NCI-H1436 (cell line): Measurements from ENCODE around the gene TCEAL1.
"Not testable (repeated sequence)": the region's sequence is repeated elsewhere in the genome, so short reads cannot be mapped to it uniquely, and the experiment has no call there.

Source experiments
- DNase-seq: peaks from one replicate; lab custom pipeline; 2025; lab: John Stamatoyannopoulos, UW

TCEAL1 gene

GRCh38 chrX:103635436-103635835, 6.7 kb downstream of the TCEAL1 start:
- DNase-seq = no peak

- no peak for DNase-seq
Measured at GRCh38 chrX:103637604-103638338, 9.0 kb downstream of the TCEAL1 start.

DNA sequence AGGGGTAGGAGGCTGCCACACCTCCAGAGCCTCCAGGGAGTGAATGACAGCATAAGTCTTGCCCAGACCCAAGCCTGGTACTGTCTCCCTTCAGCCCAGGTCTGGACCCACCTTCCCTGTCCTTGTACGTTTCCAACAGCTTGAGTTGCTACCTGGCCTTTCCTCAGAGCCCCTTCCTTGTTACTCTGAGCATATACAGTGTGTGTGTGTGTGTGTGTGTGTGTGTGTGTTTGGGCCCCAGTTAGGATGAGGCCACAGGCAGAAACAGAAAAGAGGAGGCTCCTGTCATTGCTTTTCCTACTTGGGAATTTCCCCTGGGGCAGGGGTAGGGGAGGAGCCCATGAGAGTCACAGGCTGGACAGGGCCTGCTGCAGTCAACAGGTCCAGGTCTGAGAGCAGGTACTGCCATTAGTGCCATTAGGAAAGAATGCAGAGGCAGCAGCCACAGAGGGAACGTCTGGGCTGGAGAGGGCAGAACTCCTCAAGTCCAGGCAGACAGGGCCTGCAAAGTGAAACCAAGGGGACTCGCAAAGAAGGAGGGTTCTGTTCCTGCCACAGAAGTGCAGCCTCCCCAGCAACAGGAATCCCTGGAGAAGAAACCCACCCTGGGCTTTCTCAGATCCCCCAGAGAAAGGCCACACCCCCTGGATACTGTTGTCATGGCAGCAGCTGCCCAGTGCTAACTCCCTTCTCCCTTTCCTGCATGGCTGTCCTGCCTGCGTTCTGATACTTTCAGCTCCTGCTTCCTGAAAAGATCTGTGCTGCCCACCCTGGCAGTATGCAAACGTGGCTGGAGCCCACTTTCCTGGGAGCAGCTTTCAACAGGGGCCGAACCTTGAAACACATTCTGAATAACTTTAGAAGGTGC, 9.9 kb downstream of the TCEAL1 start:
- DNase-seq = peak; percentile 38

GRCh38 chrX:103640401-103641155, 11.8 kb downstream of the TCEAL1 start:
- no peak for DNase-seq

GRCh38 chrX:103644125-103644524, 15.3 kb downstream of the TCEAL1 start:
- no peak for DNase-seq

GRCh38 chrX:103647630-103648029, 18.9 kb downstream of the TCEAL1 start:
- no peak for DNase-seq

GRCh38 chrX:103651151-103651773, 22.5 kb downstream of the TCEAL1 start:
- no peak for DNase-seq

- not testable (repeated sequence) for DNase-seq
Measured at GRCh38 chrX:103655230-103656000, 26.6 kb downstream of the TCEAL1 start.

GRCh38 chrX:103656617-103657016, 27.8 kb downstream of the TCEAL1 start:
- DNase-seq = no peak

DNA sequence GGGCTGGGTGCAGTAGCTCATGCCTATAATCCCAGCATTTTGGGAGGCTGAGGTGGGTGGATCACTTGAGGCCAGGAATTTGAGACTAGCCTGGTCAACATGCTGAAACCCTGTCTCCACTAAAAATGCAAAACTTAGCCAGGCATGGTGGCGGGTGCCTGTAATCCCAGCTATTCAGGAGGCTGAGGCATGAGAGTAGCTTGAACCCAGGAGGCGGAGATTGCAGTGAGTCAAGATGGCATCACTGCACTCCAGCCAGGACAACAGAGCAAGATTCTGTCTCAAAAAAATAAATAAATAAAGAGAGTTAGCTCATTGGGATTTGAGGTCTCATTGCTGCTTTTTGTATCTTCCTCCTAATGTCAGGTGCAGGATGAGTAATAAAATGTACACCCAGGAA, 28.3 kb downstream of the TCEAL1 start:
- not testable (repeated sequence) for DNase-seq

- DNase-seq = no peak
Measured at GRCh38 chrX:103658681-103659433, 30.1 kb downstream of the TCEAL1 start.

GRCh38 chrX:103659460-103659859, 30.7 kb downstream of the TCEAL1 start:
- DNase-seq = not testable (repeated sequence)

DNA sequence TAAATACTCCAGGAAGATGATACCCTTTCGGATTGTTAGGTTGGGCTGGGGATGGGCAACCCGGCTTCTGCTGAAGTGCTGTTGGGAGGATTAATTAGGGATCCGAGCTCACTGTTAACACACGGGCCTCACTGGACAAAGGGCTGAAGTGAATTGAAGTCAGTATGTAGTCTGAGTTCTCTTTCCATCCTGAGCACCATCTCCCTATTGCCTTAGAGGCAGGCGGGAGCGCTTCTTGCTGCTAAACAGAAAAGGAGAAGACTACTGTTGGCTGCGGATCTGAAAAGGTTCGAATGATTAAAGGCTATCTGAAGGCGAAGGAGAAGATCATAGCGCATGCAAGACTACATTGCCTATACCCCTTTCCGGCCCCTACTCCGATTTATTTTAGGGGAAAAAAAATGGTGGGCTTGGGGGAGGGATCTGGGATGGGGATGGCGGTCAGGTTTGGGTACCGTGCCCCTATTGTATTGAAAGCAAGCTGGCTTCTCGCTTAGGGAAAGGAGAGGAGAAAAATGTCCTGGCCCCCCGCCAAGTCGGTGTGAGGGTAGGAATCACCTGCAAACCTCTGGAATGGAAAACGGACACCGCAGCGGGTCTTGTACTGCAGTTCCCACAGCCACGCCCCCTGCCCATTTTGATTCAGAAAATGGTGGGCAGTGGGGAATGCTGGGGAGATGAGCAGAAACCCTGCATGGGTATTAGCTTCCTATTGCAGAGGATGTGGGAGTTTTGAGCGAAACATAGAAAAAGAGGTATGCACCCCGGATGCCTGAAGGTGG, 35.4 kb downstream of the TCEAL1 start:
- no peak for DNase-seq

GRCh38 chrX:103666202-103667107, 37.7 kb downstream of the TCEAL1 start:
- DNase-seq = no peak

GRCh38 chrX:103669745-103670144, 41.0 kb downstream of the TCEAL1 start:
- no peak for DNase-seq

DNA sequence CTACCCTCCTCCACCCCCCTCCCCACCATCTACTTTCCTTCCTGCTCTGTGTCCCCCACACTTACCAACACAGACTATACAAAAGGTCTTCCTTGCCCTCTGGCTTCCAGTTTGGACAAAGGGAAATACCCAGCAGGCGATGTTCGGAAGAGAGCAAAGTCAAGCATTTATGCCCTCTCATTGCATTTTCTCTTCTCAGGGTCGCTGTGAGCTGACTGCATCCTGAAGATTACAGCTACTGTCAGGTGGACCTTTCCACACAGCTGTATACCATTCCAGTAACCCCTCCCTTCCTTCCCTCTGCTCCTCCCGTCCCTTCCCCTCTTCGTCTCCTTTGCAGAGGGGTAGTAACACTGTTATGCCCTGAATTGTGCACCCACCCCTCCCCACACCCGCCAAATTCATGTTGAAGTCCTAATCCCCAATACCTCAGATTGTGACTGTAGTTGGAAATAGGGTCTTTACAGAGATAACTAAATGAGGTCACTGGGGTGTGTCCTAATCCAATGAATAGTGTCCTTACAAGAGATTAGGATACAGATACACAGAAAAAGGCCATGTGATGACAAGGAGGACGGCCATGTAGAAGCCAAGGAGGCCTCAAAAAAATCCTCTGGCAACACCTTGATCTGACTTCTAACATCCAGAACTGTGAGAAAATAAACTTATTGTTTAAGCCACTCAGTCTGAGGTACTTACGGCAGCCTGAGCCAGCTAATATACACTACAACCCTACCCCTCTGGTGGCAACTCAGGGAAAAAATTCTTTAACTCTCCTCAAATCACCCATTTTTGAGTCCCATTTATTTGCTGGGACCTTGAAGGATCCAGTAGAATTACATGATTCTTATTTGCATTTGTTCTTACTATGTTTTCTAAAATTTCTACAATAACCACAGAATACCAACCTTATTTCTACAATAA, 46.0 kb downstream of the TCEAL1 start:
- DNase-seq = no peak

DNA sequence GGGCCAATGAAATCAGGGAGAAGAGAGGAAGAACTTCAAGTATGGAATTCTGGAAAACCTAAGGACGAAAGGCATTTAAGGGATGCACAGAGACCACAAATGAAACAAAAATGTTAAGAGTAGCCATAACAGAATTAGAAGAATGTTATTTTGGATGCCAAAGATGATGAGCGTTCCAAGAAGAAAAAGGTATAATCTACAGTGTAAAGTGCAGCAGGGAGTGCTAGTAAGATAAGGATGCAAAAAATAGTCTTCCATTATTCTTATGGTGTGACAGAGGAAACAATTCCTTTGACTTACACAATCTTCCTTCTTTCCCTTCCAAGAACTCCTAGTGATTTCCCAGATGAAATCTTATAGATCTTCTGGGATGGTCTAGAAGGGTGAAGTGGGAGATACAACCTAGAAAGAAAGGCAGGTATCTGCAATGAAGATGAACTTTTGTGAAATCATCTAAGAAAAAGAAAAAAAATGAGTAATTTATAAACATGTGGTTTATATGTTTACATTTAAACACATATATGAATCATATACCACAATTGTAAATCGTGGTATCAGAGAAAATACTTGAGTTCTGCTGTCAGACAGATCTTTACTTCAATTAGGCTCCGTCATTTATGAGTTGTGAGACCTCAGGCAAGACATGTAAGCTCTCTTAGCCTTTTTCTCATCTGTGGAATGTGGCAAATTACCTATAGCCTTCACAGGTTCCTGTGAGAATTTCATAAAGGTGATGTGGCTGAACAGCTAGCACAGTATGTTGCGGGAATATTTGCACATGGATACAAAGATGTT, 49.6 kb downstream of the TCEAL1 start:
- DNase-seq = no peak
